ENCODE results near the gene NRDC.
A peak's percentile ranks its signal among the peaks of the same experiment; 100 is the strongest.

Gene NRDC, protein sequence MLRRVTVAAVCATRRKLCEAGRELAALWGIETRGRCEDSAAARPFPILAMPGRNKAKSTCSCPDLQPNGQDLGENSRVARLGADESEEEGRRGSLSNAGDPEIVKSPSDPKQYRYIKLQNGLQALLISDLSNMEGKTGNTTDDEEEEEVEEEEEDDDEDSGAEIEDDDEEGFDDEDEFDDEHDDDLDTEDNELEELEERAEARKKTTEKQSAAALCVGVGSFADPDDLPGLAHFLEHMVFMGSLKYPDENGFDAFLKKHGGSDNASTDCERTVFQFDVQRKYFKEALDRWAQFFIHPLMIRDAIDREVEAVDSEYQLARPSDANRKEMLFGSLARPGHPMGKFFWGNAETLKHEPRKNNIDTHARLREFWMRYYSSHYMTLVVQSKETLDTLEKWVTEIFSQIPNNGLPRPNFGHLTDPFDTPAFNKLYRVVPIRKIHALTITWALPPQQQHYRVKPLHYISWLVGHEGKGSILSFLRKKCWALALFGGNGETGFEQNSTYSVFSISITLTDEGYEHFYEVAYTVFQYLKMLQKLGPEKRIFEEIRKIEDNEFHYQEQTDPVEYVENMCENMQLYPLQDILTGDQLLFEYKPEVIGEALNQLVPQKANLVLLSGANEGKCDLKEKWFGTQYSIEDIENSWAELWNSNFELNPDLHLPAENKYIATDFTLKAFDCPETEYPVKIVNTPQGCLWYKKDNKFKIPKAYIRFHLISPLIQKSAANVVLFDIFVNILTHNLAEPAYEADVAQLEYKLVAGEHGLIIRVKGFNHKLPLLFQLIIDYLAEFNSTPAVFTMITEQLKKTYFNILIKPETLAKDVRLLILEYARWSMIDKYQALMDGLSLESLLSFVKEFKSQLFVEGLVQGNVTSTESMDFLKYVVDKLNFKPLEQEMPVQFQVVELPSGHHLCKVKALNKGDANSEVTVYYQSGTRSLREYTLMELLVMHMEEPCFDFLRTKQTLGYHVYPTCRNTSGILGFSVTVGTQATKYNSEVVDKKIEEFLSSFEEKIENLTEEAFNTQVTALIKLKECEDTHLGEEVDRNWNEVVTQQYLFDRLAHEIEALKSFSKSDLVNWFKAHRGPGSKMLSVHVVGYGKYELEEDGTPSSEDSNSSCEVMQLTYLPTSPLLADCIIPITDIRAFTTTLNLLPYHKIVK

DNA sequence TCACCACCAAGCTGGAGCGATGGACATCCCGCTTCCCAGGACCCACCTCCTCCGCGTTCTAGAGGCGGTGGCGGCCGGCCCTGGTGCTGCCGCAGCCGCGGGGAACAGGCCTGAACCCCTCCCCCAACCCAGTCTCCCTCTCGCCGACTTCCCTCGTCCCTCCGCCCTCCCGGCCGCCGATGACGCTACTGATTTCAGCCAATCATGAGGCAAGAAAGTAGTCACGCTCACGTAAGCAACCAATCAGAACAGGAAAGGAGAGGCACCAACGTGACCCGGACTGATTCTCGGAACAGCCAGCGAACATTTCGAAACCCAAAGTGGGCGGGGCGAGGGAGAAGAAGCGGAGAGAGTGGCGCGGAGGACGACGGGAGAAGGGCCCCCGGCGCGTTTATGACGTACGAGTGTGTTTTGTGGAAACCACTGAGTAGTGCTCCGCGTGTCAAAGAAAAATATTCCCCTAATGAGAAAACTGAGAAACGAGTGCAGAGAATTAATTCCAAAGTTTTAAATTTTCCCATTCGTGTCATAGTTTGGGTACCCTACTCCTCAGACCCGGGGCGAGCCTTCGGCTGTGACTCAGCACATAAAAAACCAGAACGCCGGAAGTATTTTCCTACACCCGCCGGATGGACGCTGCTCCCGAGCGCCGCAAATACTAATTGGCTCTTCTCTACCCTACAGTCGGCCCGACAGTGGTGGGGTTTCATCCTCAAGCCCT is at the start of gene NRDC:
Gene NRDC (minus strand): TSS at position 112 of the 721 bp plus-strand sequence. CDS start 112 bp downstream, outside the sequence.
- peak; percentile 99 for DNase-seq

DNA sequence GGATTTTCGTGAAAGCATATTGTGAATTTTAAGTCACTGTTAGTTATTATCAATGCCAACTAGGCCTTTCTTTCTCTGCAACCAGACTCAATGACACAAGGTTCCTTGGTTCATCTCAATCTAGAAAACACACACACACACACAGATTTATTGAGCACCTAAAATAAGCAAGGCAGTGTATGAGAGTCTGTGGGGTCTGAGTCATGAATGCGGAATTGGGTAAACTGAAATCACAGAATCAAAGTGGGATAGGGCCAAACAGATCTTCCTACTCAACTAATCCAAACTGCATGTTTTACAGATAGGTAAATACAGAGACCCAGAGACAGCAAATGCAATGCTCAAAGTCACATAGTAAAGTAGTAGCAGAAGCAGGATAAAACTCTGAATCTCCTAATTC is 48.5 kb upstream of the NRDC start:
- no peak for DNase-seq

DNA sequence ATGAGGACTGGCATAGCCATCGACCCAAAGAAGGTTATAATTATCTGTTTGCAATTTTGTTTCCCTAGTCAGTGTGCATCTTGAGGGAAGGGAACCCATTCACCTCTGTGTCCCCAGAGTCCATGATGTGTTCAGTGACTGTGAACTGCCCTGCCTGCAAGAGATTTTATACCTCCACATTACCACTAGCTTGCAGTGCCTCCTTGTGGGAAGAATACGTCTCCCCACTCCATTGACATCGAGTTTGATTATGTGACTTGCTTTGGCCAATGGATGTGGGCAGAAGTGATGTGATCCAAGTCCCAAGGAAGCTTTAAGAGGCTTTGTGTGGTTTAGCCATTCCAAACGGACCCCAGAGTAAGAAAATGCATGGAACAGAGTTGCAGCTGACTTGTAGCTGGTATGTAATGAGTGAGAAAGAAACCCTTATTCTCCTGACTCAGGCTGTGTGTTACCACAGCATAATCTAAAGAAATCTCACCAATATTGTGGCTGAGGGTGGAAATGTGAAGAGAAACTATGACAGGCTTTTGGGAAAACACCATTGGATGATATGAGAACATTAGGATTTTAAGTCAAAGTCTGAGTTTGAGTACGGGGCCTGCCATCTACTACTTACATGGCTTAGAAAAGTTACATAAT is 47.8 kb upstream of the NRDC start:
- DNase-seq, result no peak

DNA sequence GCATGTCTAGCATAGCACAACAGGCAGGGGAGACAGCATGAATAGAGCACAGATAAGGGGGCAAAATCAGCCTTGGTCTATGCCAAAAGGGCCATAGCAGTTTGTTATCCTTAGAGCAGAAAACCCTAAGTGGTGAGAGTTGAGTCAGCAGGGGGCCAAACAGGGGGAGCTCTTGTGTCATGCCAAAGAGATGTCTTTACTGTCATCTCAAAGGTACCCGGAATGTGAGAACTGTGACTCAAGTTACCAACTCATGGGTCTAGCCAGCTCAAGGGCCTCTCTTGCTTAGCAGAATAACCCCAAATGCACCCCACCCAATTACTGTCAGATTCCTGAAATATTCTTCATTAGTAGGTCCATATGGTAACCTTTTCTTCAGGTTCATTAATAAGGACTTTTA is 45.9 kb upstream of the NRDC start:
- DNase-seq, result no peak

DNA sequence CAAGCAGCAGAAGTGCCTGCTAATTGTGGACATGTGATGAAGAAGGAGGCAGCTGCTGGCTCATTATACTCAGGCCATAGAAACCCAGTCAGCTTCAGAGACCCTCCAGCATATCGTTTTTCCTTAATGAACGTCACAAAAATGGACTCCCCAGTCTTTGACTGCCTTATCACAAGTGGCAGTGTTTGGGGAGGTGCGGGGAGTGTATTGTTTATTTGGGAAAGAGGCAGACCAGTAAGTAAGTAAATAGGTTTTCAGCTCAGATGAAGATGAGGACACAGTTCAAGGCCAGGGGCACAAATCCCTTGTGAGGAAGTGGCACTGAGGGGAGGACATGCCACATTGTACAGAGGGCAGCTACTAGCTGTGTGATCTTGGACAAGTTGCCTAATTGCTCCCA is 43.5 kb upstream of the NRDC start:
- no peak for DNase-seq

DNA sequence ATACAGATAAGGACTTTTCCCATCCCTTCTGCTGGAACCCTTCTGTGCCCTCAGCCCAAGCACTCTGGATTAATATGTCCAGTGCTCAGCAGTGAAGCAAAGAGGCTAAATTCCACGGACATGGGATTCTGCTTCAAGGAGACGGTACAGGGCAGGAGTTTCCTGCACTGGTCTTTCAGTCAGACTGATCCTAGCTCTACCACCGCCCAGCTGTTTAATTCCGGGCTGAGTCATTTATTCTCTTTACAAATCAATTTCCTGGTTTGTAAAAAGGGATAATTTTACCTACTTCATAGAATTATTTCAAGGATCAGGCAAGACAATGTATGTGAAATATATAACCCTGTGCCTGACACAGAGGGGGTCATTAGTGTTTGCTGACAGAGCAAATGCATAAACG is 41.6 kb upstream of the NRDC start:
- DNase-seq, result no peak

DNA sequence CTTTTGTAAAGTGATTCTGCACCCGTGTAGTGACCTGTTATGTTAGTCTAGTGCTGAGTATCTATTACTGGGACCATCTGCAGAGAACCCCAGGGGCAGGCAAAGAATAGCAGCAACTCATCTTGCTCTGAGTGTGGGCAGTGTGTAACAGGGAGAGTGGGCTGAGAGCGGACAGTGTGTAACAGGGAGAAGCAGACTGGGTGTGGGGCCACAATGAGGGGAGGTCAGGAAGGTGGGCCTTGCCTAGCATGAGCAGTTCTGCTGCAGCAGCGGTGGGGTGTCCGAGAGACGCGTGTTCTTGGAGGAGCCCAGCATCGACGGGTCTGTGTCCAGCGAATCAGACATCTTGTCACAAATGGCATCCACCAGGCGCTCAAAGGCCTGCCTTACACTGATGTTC is 41.2 kb upstream of the NRDC start:
- DNase-seq, result no peak

DNA sequence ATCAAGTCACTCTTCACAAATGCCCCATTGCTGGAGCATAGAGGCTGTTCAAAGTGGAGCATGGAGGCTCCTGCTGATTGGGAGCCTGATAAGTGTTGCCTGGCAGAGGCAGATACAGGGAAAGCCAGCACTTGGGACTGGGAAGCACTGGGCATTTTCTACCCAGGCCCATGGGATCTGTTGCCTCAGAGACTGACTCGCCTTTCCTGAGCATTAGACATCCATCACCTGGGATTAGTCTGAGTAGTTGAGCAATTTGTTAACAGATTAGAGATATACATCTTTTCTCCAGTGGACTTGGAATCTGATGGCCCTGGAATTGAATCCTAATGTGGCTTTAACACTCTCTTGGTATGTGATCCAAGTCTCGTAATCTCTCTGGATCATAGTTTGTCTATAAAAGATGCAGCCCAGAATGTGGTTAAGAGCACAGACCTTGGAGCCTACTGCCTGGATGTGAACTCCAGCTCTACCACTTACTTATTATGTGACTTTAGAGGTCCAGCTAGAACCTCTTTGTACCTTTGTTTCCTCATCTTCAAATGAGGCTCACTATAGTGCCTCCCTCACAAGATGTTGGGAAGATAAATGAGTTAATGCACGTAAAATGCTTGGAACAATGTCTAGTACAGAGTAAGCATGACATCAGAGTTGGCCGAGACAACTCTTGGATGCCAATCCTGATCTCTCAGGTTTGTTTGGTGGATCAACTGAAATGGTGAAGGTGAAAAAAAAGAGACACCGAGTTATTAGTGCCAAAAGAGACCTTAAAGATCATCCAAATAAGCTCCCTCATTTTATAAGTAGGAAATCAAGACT is 38.3 kb upstream of the NRDC start:
- DNase-seq, result no peak

DNA sequence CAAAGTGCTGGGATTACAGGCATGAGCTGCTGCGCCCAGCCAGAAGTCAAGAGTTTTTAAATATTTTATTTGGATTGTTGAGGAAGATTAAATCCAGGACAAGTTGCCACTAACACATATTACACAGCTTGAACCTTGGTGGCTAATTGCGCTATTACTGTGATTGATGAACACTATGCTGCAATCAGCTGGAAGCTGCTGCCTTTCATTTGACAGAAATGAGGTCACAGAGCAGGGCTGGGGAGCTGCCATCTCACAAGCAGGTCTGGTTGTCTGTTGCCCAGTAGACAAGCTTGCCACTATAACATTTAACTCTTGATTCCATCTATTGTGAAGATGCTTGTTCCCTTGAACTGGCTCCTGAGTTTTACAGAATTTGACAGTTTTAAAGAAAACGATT is 37.4 kb upstream of the NRDC start:
- no peak for DNase-seq

DNA sequence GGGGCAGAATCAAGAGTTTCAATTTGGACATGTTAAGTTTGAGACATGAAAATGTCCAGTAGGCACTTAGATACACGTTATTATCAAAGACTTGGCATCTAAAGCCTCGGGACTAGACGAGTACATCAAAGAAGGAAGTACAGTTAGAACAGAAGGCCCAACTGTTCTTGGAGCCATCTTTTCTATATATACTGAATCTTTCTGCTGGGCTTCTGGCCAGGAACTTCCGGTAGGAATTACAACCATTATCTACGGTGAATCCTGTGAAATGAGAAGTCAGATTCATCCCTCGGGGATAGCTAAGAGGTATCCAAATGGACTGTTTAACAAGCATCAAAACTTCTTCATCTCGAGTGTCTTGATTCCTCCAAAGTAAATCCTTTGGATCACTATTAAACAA is 34.4 kb upstream of the NRDC start:
- no peak for DNase-seq

DNA sequence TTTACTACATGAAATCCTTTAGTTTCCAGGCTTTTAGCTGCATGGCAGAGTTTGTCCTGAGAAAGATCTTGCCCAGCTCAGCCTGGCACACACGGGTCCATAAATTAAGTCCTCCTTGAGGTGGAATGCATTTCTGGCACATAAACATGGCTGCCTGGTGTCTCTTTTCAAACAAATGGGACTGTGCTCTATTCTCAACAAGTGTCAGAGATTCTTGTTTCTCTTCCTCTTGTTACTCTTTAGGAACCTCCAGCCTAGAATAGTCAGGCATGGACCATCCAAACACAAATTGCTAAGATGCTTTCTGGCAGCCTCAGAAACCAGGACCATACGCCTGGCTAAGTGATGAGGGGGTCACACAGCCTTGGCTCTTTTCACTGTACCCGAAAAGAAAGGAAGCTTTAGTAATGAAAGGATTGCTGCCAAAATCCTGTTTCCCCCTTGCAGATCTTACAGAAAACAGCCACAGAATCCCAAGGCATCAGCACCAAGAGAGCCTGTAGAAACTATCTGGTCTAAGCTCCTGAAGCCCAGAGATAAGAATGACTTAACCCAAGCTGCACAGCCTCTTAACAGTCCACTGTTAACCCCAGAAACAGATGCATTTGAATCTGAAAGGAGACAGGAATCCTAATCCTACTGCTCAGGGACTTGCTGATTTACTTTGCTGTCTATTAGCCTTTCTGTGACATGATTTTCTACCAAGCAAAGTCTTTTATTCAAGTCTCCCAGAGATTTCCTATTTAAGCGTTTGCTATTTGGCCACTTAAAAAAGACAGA is 31.9 kb upstream of the NRDC start:
- DNase-seq, result no peak

DNA sequence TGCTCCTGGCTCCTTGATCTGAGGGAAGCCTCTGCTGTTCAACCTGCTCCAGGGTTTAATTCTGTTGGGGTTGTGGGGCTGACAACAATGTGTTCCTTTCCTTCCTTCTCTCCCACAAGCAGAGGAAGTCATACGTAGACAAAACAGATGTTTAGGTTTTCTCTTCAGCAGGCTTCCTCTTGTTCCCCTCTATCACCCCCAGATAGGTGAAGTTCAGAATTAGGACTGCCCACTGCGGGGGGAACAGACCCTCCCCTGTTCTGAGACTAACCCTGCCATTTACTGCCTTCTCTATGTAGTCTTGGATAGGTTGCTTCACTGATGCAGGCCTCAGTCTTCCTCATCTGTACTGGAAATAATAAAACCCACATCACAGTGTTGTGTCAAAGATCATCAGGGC is 30.0 kb upstream of the NRDC start:
- no peak for DNase-seq

DNA sequence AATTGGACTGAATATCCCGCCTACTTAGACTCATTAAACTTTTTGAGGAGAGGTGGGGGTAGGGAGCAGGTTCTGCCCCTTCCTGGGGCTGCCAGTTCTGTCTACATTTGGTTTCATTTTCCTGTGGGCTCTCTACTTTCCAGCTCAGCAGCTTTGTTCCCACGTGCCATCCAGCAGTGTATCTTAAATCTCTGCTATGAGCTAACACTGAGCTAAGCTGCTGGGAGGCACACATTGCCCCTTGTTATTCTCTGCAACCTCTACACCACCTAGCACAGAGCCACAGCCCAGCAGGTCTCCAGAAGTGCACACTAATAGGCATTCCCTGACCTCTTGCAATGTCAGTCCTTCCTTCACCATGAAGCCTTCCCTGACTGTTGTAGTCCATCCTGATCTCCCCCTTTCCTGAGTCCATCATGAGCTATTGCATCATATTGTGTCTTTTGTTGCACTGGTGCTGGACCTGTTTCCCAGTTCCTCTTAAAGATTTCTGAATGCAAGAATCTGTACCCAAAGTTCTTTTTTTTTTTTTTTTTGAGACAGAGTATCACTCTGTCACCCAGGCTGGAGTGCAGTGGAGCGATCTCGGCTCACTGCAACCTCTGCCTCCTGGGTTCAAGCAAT is 28.7 kb upstream of the NRDC start:
- no peak for DNase-seq

DNA sequence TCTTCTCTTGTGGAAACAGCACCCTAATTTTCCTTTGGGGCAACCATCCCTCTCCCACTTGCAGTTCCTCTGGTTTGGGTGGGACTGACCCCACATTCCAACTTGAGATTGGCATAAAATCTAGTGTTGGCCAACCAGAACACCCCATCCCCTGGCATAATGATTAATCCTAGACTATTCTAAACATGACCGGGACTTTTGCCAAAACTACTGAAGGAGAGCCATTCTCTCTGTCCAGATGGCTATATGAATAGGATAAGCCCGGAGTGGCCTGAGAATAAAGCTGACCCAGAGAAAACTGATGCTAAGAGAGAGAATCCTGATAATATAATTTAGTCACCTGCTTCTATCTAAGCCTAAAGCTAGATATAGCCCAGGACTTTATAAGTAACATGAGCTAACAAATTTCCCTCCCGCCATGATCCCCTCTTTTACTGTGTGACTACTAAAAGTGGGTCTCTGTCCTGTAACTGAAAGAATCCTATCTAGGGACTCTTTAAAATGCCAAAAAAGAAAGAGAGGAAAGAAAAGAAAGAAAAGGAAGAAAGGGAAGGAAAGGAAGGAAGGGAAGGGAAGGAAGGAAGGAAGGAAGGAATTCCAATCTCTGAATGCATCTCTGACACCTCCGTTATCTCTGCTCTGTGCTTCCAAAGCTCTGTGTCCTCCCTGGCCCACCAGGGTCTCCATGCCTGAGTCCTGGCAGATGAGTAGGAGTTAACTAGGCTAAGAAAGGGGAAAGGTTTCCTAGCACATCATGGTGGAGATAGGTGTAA is 28.0 kb upstream of the NRDC start:
- DNase-seq, result no peak

DNA sequence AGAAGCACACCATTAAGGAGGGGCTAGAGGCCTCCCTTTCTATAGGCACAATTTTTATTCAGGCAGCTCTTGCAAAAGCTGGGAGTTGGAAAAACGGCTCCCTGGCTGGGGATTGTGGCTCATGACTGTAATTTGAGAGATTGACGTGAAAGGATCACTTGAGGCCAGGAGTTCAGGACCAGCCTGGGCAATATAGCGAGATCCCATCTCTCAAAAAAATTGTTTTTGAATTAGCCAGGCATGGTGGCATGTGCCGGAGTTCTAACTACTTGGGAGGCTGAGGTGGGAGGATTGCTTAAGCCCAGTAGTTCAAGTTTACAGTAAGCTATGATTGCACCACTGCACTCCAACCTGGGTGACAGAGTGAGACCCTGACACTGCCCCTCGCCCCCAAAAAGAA is 23.9 kb upstream of the NRDC start:
- DNase-seq, result no peak

DNA sequence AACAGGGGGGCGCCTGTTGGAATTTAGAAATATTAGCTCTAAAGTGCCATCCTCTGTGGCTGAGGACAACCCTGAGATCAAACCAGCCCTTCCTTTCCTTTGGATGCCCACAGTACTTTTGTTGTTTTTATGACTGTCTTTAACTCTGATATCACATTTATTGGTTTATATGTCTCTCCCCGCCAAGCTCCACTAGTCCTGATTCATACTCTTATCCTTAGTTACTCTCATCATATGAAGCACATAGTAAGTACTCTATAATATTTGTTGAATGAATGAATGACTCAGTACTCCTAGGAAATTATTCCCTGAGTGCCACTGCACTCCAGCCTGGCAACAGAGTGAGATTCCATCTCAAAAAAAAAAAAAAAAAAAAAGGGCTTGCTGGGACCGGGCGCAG is 22.6 kb upstream of the NRDC start:
- DNase-seq, result no peak

DNA sequence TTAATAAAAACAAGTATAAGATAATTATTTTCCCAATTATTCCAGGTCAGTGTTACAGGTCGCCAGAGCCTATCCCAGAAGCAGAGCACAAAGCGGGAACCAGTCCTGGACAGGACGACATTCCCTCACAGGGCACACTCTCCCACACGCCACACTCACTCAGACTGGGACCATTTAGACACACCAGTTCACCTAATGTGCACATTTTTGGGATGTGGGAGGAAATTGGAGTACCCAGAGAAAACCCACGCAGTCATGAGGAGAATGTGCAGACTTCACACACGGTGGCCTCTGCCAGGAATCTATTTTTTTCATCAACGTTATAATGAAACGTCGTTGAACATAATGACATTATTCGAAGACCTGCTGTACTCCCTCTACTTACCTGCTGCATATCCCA is 20.5 kb upstream of the NRDC start:
- DNase-seq, result no peak

DNA sequence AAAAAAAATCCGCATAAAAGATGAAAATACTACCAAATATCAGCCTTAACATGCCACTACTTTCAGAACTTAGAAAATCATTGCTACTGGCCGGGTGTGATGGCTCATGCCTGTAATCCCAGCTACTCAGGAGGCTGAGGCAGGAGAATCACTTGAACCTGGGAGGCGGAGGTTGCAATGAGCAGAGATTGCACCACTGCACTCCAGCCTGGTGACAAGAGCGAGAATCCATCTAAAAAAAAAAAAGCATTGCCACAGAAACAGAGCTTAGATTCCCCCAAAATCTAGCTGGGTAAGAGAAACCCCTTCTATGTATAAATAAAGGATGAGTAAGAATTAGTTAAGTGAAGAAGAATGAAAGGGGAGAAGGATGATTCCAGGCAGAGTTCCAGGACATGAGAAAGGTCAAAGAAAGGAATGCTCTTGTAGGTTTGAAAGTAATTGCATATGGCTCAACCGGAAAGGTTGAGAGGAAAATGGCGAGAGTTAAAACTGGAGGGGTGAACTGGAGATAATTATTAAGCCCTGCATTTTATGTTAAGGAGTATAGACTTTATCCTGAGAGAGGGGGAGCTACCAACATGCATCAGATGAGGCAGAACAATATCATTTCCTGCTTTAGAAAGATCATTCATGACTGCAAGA is 19.7 kb upstream of the NRDC start:
- DNase-seq, result no peak

DNA sequence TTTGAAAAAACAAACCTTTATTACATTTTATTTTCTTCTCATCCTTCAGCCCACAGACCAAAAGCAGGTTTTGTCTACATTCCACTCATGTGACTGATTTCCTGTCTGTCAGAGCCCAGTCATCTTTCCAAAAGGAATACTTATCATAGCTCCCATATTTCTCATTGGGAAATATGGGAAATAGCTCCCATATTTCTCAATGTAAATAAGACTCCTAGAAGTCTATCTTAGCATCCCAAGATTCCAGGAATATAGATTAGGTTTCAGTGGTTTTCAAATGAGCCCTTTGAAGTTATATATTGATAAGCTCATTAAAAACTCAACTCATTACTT is 19.1 kb upstream of the NRDC start:
- no peak for DNase-seq

All from activated CD4-positive, alpha-beta T cell treated with anti-CD3 and anti-CD28 coated beads, Interleukin-2, amount 50 U/mL, for 1 hour (primary cell).